HepG2 (cell line): ENCODE results near the gene GLIS2. TPM values are rescaled to one million over a fixed set of nuclear protein-coding genes. Genes with fewer than 3 reads are reported as not detected.

ENCODE experiments used
- ATF7-NPFF ChIP-seq: sonication (generic); formaldehyde crosslinking; IDR thresholded peaks from 2 replicates; pipeline ENCODE4 v1.8.1; 2023; ENCODE audit warnings: mild to moderate bottlenecking, low read depth, missing genetic modification reagents, moderate library complexity
- KDM5B ChIP-seq: sonication (generic); formaldehyde crosslinking; IDR thresholded peaks from 2 replicates; pipeline ENCODE4 v1.4.0; 2020; ENCODE audit warnings: missing genetic modification reagents, mild to moderate bottlenecking, borderline replicate concordance
- SP4 ChIP-seq: sonication (generic); formaldehyde crosslinking; IDR thresholded peaks from 2 replicates; pipeline ENCODE4 v1.8.1; 2023; ENCODE audit warnings: mild to moderate bottlenecking, missing genetic modification reagents
- SSRP1 ChIP-seq: IDR thresholded peaks from 2 replicates; pipeline ENCODE4 v1.6.1; 2016; ENCODE audit warnings: control low read depth
- TBL1XR1 ChIP-seq: fragments of 150-350 bp; IDR thresholded peaks from 2 replicates; pipeline ENCODE4 v1.6.1; 2014; ENCODE audit warnings: borderline replicate concordance, low read length; ENCODE audit not compliant: partially characterized antibody
- ZBTB20 ChIP-seq: sonication (generic); formaldehyde crosslinking; IDR thresholded peaks from 2 replicates; pipeline ENCODE4 v1.8.1; 2023; ENCODE audit warnings: missing genetic modification reagents, low read depth, mild to moderate bottlenecking, borderline replicate concordance
- ZFP41 ChIP-seq: sonication (generic); formaldehyde crosslinking; IDR thresholded peaks from 2 replicates; pipeline ENCODE4 v1.4.0; 2020; ENCODE audit warnings: mild to moderate bottlenecking, missing genetic modification reagents, borderline replicate concordance
- ZFP90 ChIP-seq: sonication (generic); formaldehyde crosslinking; IDR thresholded peaks from 2 replicates; pipeline ENCODE4 v1.8.0; 2022; ENCODE audit warnings: missing genetic modification reagents, mild to moderate bottlenecking, inconsistent platforms, borderline replicate concordance
- ZNF230 ChIP-seq: sonication (generic); formaldehyde crosslinking; IDR thresholded peaks from 2 replicates; pipeline ENCODE4 v1.4.0; 2020; ENCODE audit warnings: mild to moderate bottlenecking, missing genetic modification reagents
- ZNF24 ChIP-seq: fragments of 450-650 bp; IDR thresholded peaks from 2 replicates; pipeline ENCODE4 v1.6.1; 2017; ENCODE audit warnings: antibody characterized with exemption, mild to moderate bottlenecking
- ZNF256 ChIP-seq: sonication (generic); formaldehyde crosslinking; conservative IDR thresholded peaks from 2 replicates; pipeline ENCODE4 v1.4.0; 2020; ENCODE audit warnings: missing genetic modification reagents
- ZNF331 ChIP-seq: sonication (generic); formaldehyde crosslinking; IDR thresholded peaks from 2 replicates; pipeline ENCODE4 v1.4.0; 2020; ENCODE audit warnings: missing genetic modification reagents
- ZNF430 ChIP-seq: sonication (generic); formaldehyde crosslinking; IDR thresholded peaks from 2 replicates; pipeline ENCODE4 v1.9.0; 2021; ENCODE audit warnings: mild to moderate bottlenecking, missing genetic modification reagents
- ZNF564 ChIP-seq: sonication (generic); formaldehyde crosslinking; IDR thresholded peaks from 2 replicates; pipeline ENCODE4 v1.8.1; 2023; ENCODE audit warnings: mild to moderate bottlenecking, missing genetic modification reagents
- polyA plus RNA-seq, 8 experiments: library from polyadenylated mRNA; depleted of rRNA in 3 of 8; stranded (reverse) in 7 of 8; unstranded in 1 of 8; fragments of >200 nt; fragmentation: Illumina TruSeq in 4 of 8; extraction: Trizol in 4 of 8; gene quantifications; 2 replicates each; pipeline versions ENCODE4 v1.2.1 to v1.2.3, GENCODE V29; 2011 to 2016; ENCODE audit warnings: low read depth in 4 of 8, missing spikeins in 1 of 8, mixed read lengths in 1 of 8; ENCODE audit not compliant: insufficient read depth in 1 of 8
- total RNA-seq, 5 experiments: library from RNA; depleted of rRNA; stranded (reverse); fragments of >200 nt; fragmentation: Illumina TruSeq; extraction: Trizol; gene quantifications; 2 replicates each; pipeline ENCODE4 v1.2.3, GENCODE V29; 2016; ENCODE audit warnings: low read depth in 1 of 5
- TF ChIP-seq, protein P1 (sequence below): IDR thresholded peaks from 2 replicates; pipeline ENCODE4 v1.6.1; 2016; ENCODE audit warnings: low read depth
- TF ChIP-seq, protein P2 (sequence below): sonication (generic); formaldehyde crosslinking; IDR thresholded peaks from 2 replicates; pipeline ENCODE4 v1.4.0; 2020; ENCODE audit warnings: missing genetic modification reagents
- TF ChIP-seq, protein P3 (sequence below): sonication (generic); formaldehyde crosslinking; IDR thresholded peaks from 2 replicates; pipeline ENCODE4 v1.4.0; 2020; ENCODE audit warnings: missing genetic modification reagents
- TF ChIP-seq, protein P4 (sequence below): fragments of 450-650 bp; IDR thresholded peaks from 2 replicates; pipeline ENCODE4 v1.6.1; 2017; ENCODE audit warnings: mild to moderate bottlenecking

Gene GLIS2
- total and polyA plus RNA-seq, 2 of the 13 experiments (the other 11 are each of a cell fraction or from before 2014, with no cell fraction given): 0.28 to 0.29 TPM

DNA sequence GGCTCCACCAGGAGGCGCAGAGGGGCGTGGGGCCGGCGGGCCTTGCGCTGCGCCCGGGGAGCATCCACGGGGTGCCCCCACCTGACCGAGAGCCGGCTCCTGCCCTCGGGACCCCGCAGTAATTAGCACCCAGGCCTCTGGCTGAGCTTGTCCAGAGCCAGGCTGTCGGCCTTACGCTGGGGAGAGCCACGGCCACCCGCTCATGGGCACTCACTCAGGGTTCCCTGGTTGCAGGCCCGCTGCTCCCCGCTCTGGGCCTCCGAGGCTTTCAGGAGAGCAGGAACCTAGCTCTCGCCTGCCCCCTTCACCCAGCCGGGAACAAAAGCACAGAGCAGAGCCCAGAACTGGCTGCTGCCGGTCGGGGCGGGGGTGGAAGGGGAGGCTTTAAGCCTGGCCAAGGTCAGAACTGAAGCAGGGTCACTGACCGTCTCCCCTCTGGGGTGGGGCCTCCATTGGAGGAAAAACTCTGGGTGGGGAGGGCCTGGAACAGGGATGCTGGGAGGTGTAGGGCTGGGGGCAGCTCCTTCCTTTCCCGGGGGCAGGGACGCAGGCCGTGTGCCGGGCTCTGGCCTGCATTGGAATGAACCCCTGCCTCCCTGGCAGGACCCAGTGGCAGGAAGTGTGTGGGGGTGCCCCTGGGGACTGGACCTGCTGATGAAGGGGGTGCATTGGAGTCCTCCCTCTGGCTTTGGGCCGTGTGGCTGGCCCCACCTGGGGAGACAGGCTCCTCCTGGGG is 12.3 kb downstream of the GLIS2 start (continued):
- TF ChIP-seq ZBTB20 (CRISPR knock-in tag) (peak; percentile 39; the same call in 1 of the 2 replicates), ZFP41 (no peak), TBL1XR1 (no peak), SSRP1 (CRISPR knock-in tag) (no peak), ZNF256 (CRISPR knock-in tag) (no peak), ZNF24 (no peak), ZNF564 (CRISPR knock-in tag) (peak; percentile 71; the same call in 1 of the 2 replicates), ZNF430 (CRISPR knock-in tag) (peak; percentile 47; the same call in 1 of the 2 replicates), ZFP90 (CRISPR knock-in tag) (peak; percentile 83; the same call in 1 of the 2 replicates), KDM5B (peak; percentile 75), SP4 (CRISPR knock-in tag) (0 out of 2 replicates have a peak, but pooled peaks have one; percentile 46), ATF7-NPFF (peak; percentile 72; the same call in 1 of the 2 replicates), ZNF230 (peak; percentile 31; the same call in 1 of the 2 replicates), ZNF331 (CRISPR knock-in tag) (peak; percentile 94)
- TF ChIP-seq, protein P1, sequence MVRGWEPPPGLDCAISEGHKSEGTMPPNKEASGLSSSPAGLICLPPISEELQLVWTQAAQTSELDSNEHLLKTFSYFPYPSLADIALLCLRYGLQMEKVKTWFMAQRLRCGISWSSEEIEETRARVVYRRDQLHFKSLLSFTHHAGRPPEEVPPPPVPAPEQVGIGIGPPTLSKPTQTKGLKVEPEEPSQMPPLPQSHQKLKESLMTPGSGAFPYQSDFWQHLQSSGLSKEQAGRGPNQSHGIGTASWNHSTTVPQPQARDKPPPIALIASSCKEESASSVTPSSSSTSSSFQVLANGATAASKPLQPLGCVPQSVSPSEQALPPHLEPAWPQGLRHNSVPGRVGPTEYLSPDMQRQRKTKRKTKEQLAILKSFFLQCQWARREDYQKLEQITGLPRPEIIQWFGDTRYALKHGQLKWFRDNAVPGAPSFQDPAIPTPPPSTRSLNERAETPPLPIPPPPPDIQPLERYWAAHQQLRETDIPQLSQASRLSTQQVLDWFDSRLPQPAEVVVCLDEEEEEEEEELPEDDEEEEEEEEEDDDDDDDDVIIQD (CRISPR knock-in tag): peak; percentile 23; the same call in 1 of the 2 replicates
- TF ChIP-seq, protein P2, sequence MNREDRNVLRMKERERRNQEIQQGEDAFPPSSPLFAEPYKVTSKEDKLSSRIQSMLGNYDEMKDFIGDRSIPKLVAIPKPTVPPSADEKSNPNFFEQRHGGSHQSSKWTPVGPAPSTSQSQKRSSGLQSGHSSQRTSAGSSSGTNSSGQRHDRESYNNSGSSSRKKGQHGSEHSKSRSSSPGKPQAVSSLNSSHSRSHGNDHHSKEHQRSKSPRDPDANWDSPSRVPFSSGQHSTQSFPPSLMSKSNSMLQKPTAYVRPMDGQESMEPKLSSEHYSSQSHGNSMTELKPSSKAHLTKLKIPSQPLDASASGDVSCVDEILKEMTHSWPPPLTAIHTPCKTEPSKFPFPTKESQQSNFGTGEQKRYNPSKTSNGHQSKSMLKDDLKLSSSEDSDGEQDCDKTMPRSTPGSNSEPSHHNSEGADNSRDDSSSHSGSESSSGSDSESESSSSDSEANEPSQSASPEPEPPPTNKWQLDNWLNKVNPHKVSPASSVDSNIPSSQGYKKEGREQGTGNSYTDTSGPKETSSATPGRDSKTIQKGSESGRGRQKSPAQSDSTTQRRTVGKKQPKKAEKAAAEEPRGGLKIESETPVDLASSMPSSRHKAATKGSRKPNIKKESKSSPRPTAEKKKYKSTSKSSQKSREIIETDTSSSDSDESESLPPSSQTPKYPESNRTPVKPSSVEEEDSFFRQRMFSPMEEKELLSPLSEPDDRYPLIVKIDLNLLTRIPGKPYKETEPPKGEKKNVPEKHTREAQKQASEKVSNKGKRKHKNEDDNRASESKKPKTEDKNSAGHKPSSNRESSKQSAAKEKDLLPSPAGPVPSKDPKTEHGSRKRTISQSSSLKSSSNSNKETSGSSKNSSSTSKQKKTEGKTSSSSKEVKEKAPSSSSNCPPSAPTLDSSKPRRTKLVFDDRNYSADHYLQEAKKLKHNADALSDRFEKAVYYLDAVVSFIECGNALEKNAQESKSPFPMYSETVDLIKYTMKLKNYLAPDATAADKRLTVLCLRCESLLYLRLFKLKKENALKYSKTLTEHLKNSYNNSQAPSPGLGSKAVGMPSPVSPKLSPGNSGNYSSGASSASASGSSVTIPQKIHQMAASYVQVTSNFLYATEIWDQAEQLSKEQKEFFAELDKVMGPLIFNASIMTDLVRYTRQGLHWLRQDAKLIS (CRISPR knock-in tag): no peak
- TF ChIP-seq, protein P3, sequence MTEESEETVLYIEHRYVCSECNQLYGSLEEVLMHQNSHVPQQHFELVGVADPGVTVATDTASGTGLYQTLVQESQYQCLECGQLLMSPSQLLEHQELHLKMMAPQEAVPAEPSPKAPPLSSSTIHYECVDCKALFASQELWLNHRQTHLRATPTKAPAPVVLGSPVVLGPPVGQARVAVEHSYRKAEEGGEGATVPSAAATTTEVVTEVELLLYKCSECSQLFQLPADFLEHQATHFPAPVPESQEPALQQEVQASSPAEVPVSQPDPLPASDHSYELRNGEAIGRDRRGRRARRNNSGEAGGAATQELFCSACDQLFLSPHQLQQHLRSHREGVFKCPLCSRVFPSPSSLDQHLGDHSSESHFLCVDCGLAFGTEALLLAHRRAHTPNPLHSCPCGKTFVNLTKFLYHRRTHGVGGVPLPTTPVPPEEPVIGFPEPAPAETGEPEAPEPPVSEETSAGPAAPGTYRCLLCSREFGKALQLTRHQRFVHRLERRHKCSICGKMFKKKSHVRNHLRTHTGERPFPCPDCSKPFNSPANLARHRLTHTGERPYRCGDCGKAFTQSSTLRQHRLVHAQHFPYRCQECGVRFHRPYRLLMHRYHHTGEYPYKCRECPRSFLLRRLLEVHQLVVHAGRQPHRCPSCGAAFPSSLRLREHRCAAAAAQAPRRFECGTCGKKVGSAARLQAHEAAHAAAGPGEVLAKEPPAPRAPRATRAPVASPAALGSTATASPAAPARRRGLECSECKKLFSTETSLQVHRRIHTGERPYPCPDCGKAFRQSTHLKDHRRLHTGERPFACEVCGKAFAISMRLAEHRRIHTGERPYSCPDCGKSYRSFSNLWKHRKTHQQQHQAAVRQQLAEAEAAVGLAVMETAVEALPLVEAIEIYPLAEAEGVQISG (CRISPR knock-in tag): peak; percentile 63; the same call in 1 of the 2 replicates
- TF ChIP-seq, protein P4, sequence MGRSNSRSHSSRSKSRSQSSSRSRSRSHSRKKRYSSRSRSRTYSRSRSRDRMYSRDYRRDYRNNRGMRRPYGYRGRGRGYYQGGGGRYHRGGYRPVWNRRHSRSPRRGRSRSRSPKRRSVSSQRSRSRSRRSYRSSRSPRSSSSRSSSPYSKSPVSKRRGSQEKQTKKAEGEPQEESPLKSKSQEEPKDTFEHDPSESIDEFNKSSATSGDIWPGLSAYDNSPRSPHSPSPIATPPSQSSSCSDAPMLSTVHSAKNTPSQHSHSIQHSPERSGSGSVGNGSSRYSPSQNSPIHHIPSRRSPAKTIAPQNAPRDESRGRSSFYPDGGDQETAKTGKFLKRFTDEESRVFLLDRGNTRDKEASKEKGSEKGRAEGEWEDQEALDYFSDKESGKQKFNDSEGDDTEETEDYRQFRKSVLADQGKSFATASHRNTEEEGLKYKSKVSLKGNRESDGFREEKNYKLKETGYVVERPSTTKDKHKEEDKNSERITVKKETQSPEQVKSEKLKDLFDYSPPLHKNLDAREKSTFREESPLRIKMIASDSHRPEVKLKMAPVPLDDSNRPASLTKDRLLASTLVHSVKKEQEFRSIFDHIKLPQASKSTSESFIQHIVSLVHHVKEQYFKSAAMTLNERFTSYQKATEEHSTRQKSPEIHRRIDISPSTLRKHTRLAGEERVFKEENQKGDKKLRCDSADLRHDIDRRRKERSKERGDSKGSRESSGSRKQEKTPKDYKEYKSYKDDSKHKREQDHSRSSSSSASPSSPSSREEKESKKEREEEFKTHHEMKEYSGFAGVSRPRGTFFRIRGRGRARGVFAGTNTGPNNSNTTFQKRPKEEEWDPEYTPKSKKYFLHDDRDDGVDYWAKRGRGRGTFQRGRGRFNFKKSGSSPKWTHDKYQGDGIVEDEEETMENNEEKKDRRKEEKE: no peak
